Dedifferentiated amniotic fluid mesenchymal stem cell (primary cell): ENCODE measurements around the gene TFF1.

Experiments used
- DNase-seq: peaks from one replicate; pipeline ENCODE4 v3.0.0-alpha.2; 2016; ENCODE audit errors: extremely low spot score

The TFF1 gene

DNA sequence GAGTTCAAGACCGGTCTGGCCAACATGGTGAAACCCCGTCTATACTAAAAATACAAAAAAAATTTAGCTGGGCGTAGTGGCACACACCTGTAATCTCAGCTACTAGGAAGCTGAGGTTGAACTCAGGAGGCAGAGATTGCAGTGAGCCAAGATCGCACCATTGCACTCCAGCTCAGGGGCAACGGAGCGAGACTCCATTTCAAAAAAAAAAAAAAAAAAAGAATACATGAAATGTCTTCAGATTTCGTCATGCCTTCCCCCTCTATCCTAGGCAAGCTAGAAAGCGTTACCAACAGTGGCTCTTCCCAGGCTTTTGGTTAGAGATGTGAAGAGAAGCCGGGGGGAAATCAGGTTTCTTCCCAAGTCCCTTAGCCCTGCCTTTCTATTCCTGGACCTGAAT is 3.6 kb downstream of the TFF1 start:
- no peak for DNase-seq

- DNase-seq: no peak
Observed at GRCh38 chr21:42362198-42362597, 4.1 kb downstream of the TFF1 start.

GRCh38 chr21:42361286-42361685 is 5.0 kb downstream of the TFF1 start:
- DNase-seq: no peak

- DNase-seq: no peak
Observed at GRCh38 chr21:42360317-42360716, 6.0 kb downstream of the TFF1 start.

DNA sequence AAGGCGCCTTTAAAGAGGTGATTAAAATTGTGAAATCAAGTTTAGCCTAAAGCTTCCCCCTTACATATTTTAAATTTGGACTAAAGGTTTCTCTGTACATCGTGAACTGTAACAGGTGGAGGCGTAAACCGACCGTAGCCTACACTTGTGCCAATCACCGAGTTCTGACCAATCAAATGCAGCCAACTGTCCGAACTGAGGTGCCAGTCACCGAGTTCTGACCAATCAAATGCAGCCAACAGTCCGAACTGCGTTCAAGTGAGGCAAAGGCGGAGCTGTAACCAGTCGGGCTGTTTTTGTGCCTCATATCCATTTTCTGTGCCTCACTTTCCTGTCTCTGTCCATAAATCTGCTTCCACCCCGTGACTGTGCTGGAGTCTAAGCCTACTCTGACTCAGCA is 7.4 kb downstream of the TFF1 start:
- DNase-seq: no peak

- DNase-seq: no peak
Observed at GRCh38 chr21:42358261-42358660, 8.1 kb downstream of the TFF1 start.

DNA sequence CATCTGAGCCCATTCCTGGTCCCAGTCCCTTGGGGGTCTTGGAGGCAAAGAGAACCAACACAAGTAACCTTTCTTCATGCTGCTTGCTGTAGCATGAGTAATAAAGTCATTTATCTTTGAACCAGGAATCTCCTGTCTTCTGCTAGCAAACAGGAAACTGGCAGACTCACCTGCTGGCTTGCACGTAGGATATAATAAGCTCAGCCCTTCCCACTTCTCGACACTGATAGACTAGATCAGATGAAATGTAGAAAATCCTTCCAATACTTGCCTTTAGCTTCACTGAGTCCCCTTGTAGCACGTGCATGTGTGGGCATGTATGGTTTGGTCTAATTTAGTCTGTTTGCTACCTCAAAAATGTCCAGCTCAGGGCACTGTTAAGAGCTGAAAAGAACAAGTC is 9.0 kb downstream of the TFF1 start:
- DNase-seq: no peak

- no peak for DNase-seq
Observed at GRCh38 chr21:42356650-42357049, 9.7 kb downstream of the TFF1 start.

DNA sequence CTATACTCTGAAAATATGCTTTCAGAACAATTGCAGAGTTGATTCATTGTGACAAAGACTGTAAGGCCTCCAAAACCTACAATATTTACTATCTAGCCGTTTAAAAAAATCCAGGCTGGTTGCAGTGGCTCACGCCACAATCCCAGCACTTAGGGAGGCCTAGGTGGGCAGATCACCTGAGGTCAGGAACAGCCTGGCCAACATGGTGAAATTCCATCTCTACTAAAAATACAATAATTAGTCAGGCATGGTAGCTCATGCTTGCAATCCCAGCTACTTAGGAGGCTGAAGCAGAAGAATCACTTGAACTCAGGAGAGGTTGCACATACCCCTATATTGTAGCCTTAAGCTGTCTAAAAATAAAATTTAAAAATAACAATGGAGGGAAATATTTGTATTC is 10.3 kb downstream of the TFF1 start:
- DNase-seq: no peak

DNA sequence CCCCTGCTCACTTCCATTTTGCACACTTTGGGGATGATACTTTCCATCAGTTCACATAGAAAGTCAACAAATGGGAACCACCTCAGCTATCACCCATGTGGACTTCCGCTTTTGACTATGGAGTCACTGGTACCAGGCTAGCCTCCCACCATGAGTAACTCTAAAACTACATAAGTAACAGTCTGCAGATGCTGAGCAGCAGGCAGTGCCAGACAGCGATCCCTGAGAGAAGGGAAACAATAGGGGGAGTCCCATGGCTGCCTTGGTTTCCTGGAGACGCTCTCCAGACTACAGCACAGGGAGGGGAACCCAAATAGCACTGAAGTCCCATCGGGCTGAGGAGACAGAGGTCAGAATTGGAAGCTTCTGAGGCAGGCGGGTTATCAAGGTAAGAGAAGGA is 12.7 kb downstream of the TFF1 start:
- DNase-seq: no peak

- no peak for DNase-seq
Observed at GRCh38 chr21:42352441-42353095, 13.8 kb downstream of the TFF1 start.

- DNase-seq: no peak
Observed at GRCh38 chr21:42351626-42352440, 14.5 kb downstream of the TFF1 start.

DNA sequence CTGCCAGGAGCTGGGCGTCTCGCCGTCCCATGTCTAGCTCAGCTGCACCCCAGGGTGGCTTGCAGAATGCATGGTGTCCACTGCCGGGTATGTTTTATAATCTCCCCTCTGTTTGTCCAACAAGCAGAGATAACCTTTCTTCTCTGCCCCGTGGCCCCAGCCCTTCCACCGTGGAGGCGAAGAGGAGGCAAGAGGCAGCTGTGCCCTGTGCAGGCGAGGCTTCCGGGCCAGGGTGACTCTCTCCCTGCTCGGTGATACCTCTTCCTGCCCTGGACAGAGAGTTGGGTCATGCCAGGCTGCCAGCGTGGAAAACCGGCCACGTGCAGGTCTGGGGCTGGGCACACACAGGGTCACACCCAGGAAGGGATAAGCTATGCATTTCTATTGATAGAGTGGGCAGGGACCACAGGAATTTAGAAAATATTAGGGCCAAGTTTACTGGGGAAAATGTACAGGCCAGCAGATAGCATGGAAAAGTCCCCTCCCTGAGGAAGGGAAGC is 15.4 kb downstream of the TFF1 start, which contains the start of gene TFF2:
TSS of gene TFF2 (minus strand) at position 68 of the 500 bp plus-strand sequence. CDS start at position 31, 37 bp downstream.
- no peak for DNase-seq

GRCh38 chr21:42350318-42350910 is 15.9 kb downstream of the TFF1 start:
- no peak for DNase-seq

DNA sequence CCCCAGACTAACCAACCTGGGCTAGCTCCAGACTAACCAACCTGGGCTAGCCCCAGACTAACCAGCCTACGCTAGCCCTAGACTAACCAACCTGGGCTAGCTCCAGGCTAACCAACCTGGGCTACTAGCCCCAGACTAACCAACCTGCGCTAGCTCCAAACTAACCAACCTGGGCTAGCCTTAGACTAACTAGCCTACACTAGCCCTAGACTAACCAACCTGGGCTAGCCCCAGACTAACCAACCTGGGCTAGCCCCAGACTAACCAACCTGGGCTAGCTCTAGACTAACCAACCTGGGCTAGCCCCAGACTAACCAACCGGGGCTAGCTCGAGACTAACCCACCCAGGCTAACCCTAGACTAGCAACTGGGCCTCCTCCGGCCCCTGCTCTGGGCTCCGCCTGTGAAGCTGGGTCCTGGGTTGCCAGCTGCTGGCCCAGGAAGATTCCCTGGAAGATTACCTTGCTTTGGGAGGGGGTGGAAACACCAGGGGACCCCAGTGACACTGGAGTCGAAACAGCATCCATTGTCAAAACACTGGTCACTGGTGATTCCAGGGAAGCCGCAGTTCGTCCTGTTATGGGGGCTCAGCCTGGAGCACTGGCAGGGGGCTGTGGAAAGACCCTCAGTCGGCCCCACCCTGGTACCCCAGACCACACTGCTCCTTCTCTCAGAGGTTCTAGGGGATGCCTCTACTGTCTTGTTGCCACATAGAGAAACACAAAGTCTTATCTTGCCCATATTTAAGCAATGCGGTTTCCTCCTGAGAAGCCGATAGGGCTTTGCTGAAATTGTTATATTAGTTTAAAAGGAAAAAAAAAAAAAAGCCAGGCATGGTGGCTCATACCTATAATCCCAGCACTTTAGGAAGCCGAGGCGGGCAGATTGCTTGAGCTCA is 16.7 kb downstream of the TFF1 start:
- DNase-seq: no peak

GRCh38 chr21:42348762-42349161 is 17.6 kb downstream of the TFF1 start:
- DNase-seq: no peak

DNA sequence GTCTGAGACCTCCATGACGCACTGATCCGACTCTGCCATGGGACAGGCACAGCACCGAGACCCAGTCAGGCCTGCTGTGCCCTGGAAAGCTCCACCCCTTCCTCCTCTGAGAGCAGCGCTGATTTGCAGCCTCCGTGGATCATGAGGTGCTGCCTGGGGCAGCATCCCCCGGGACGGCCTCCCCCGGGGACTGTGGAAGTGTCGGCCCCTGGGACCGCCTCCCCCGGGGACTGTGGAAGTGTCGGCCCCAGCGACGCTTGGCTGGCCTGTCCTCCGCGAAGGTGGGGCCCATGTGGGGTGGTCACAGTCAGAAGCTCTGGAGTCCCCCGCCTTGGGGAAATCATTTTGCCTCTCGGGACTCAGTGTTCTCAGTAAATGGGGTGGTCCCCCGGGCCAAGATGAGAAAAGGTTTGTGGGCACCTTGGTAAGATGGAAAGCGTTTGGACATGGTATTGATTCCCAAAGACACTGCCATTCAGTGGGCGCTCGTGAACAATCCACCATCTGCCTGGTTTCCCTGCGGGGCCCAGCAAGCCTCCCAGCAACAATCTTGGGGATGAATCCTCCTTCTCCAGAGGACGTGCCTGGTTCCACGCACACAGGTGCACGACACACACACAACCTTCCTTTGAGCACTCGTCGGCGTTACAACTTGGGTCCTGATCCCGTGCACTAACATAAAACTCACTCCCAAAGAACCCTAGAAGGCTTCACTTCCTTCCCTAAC is 18.6 kb downstream of the TFF1 start:
- no peak for DNase-seq

GRCh38 chr21:42346866-42347600 is 19.3 kb downstream of the TFF1 start:
- DNase-seq: no peak

DNA sequence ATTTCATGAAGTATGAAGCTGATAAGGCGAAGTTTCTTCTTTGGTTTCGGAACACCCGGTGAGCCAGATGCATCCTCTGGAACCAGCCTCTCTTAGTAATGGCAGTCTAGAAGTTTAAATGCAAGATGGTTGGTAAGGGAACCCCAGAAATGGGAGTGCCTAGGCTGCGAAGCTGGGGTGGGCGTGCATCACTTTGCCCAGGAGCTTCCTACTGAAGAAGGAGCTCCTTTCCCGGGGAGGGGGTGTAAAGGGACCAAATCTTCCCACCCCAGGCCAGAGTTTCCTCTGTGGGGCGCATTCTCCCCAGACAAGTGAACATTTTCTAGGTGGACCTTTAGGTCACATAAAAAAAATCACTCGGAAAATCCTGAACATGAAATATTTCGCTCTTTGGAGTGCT is 19.9 kb downstream of the TFF1 start:
- no peak for DNase-seq

DNA sequence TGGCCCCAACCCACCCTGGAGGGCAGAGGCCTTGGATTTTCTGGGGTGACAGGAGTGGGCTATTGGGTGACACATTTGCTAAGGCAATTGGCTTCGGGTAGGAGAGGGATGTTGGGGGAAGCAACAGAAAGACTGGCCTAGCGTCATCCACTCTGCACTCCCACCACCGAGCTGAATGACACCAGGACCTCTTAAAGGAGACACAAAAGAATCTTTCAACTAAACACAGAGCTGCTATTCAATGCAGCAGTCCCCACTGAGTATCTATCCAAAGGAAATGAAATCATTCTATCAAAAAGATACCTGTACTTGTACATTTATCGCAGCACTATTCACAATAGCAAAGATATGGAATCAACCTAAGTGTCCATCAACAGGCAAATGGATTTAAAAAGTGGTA is 21.7 kb downstream of the TFF1 start:
- DNase-seq: no peak
